ENCODE results near the gene PXMP2.

GRCh38 chr12:132658149-132658894, 29.1 kb upstream of the PXMP2 start:
- TF ChIP-seq CTCF (IDR thresholded peaks at IDR 0.05) (no peak), POLR2A (IDR thresholded peaks at IDR 0.05) (no peak)
